HepG2 (cell line): ENCODE data around the gene SETD2. TPM values are rescaled to one million over a fixed set of nuclear protein-coding genes. Genes with fewer than 3 reads are reported as not detected.

Experiments used
- DRAP1 ChIP-seq: IDR thresholded peaks from 2 replicates; pipeline ENCODE4 v1.6.1; 2016; ENCODE audit warnings: missing genetic modification reagents, missing compliant biosample characterization
- EP300 ChIP-seq, 3 experiments: sonication (generic) in 1 of 3; formaldehyde crosslinking in 1 of 3; IDR thresholded peaks; 2 replicates each; pipeline versions ENCODE4 v1.5.1 to v1.6.1; 2011 to 2020; ENCODE audit warnings: low read depth in 2 of 3, low read length in 2 of 3, borderline replicate concordance in 1 of 3, improper control_type of control experiment in 1 of 3, mild to moderate bottlenecking in 1 of 3, missing genetic modification reagents in 1 of 3, moderate library complexity in 1 of 3
- FOXK1 ChIP-seq: sonication (generic); formaldehyde crosslinking; IDR thresholded peaks from 2 replicates; pipeline ENCODE4 v1.4.0; 2020; ENCODE audit warnings: low read depth, missing genetic modification reagents, borderline replicate concordance
- HNF1A ChIP-seq, 2 experiments: sonication (generic) in 1 of 2; formaldehyde crosslinking in 1 of 2; IDR thresholded peaks; 2 replicates each; pipeline versions ENCODE4 v1.4.0 to v1.6.1; 2016 to 2020; ENCODE audit warnings: borderline replicate concordance in 1 of 2, low read depth in 1 of 2, mild to moderate bottlenecking in 1 of 2, missing genetic modification reagents in 1 of 2
- HNF1B ChIP-seq: sonication (generic); formaldehyde crosslinking; IDR thresholded peaks from 2 replicates; pipeline ENCODE4 v1.5.1; 2020; ENCODE audit warnings: mild to moderate bottlenecking, moderate library complexity, missing genetic modification reagents
- KAT2B ChIP-seq: fragments of 150-350 bp; IDR thresholded peaks from 2 replicates; pipeline ENCODE4 v1.6.1; 2014; ENCODE audit warnings: low read depth, low read length, borderline replicate concordance
- NR1H2 ChIP-seq: sonication (generic); formaldehyde crosslinking; IDR thresholded peaks from 2 replicates; pipeline ENCODE4 v1.8.1; 2022; ENCODE audit warnings: low read depth, missing genetic modification reagents, borderline replicate concordance
- NR2F6 ChIP-seq, 2 experiments: IDR thresholded peaks; 2 replicates each; pipeline ENCODE4 v1.6.1; 2016; ENCODE audit warnings: antibody characterized with exemption in 1 of 2, mild to moderate bottlenecking in 1 of 2
- PAX8 ChIP-seq: sonication (generic); formaldehyde crosslinking; IDR thresholded peaks from 2 replicates; pipeline ENCODE4 v1.8.0; 2022; ENCODE audit warnings: mild to moderate bottlenecking, missing genetic modification reagents, borderline replicate concordance
- RARA ChIP-seq: IDR thresholded peaks from 2 replicates; pipeline ENCODE4 v1.6.1; 2016; ENCODE audit warnings: missing genetic modification reagents, missing compliant biosample characterization
- RBFOX2 ChIP-seq: fragments of 200-400 bp; formaldehyde crosslinking; IDR thresholded peaks from 2 replicates; pipeline ENCODE4 v1.6.1; 2017; ENCODE audit warnings: low read depth, mild to moderate bottlenecking, low read length
- SRSF9 ChIP-seq: fragments of 200-400 bp; formaldehyde crosslinking; IDR thresholded peaks from 2 replicates; pipeline ENCODE4 v1.6.1; 2018; ENCODE audit warnings: borderline replicate concordance, mild to moderate bottlenecking, low read depth, low read length; ENCODE audit not compliant: insufficient read depth, poor library complexity, severe bottlenecking
- TEAD3 ChIP-seq: optimal IDR thresholded peaks from 2 replicates; pipeline ENCODE3; 2016; ENCODE audit warnings: borderline replicate concordance
- ZFX ChIP-seq: sonication (generic); formaldehyde crosslinking; IDR thresholded peaks from 2 replicates; pipeline ENCODE4 v1.4.0; 2020; ENCODE audit warnings: mild to moderate bottlenecking, low read depth, missing genetic modification reagents, moderate library complexity
- ZMAT3 ChIP-seq: sonication (generic); formaldehyde crosslinking; conservative IDR thresholded peaks from 2 replicates; pipeline ENCODE4 v1.7.0; 2021; ENCODE audit warnings: missing genetic modification reagents
- ZNF251 ChIP-seq: sonication (generic); formaldehyde crosslinking; IDR thresholded peaks from 2 replicates; pipeline ENCODE4 v1.9.0; 2021; ENCODE audit warnings: mild to moderate bottlenecking, missing genetic modification reagents
- ZNF317 ChIP-seq: sonication (generic); formaldehyde crosslinking; IDR thresholded peaks from 2 replicates; pipeline ENCODE4 v1.5.0; 2020; ENCODE audit warnings: mild to moderate bottlenecking, missing genetic modification reagents
- ZNF382 ChIP-seq: sonication (generic); formaldehyde crosslinking; IDR thresholded peaks from 2 replicates; pipeline ENCODE4 v1.5.0; 2020; ENCODE audit warnings: missing genetic modification reagents, mild to moderate bottlenecking, borderline replicate concordance
- ZNF431 ChIP-seq: sonication (generic); formaldehyde crosslinking; IDR thresholded peaks from 2 replicates; pipeline ENCODE4 v1.9.0; 2022; ENCODE audit warnings: missing genetic modification reagents, low read depth, mild to moderate bottlenecking, borderline replicate concordance
- ZNF563 ChIP-seq: sonication (generic); formaldehyde crosslinking; IDR thresholded peaks from 2 replicates; pipeline ENCODE4 v1.8.0; 2022; ENCODE audit warnings: mild to moderate bottlenecking, moderate library complexity, missing genetic modification reagents
- polyA plus RNA-seq, 8 experiments: library from polyadenylated mRNA; depleted of rRNA in 3 of 8; stranded (reverse) in 7 of 8; unstranded in 1 of 8; fragments of >200 nt; fragmentation: Illumina TruSeq in 4 of 8; extraction: Trizol in 4 of 8; gene quantifications; 2 replicates each; pipeline versions ENCODE4 v1.2.1 to v1.2.3, GENCODE V29; 2011 to 2016; ENCODE audit warnings: low read depth in 4 of 8, missing spikeins in 1 of 8, mixed read lengths in 1 of 8; ENCODE audit not compliant: insufficient read depth in 1 of 8
- total RNA-seq, 5 experiments: library from RNA; depleted of rRNA; stranded (reverse); fragments of >200 nt; fragmentation: Illumina TruSeq; extraction: Trizol; gene quantifications; 2 replicates each; pipeline ENCODE4 v1.2.3, GENCODE V29; 2016; ENCODE audit warnings: low read depth in 1 of 5

SETD2 gene
- total and polyA plus RNA-seq, 2 of the 13 experiments (the other 11 are each of a cell fraction or from before 2014, with no cell fraction given), result 14.2 to 24.2 TPM

- TF ChIP-seq HNF1A (IDR thresholded peaks at IDR 0.05; ENCODE audit: low read depth) (peak; percentile 1; the same call in 1 of the 2 replicates), HNF1A (CRISPR knock-in tag; IDR thresholded peaks at IDR 0.05; ENCODE audit: borderline replicate concordance) (peak; percentile 65), HNF1B (CRISPR knock-in tag) (0 out of 2 replicates have a peak, but pooled peaks have one; percentile 36), NR1H2 (peak; percentile 41; the same call in 1 of the 2 replicates), SRSF9 (no peak), TEAD3 (no peak), FOXK1 (peak; percentile 49; the same call in 1 of the 2 replicates), KAT2B (no peak), RBFOX2 (peak; percentile 21), NR2F6 (IDR thresholded peaks at IDR 0.05) (no peak; the same call in 1 of the 2 replicates), NR2F6 (CRISPR knock-in tag; IDR thresholded peaks at IDR 0.05) (peak; percentile 58), ZNF563 (CRISPR knock-in tag) (peak; percentile 57), EP300 (IDR thresholded peaks at IDR 0.05; ENCODE audit: low read depth in 2 of 2, low read length in 2 of 2) (no peak; a peak in 1 of 4 replicates), EP300 (CRISPR knock-in tag; IDR thresholded peaks at IDR 0.05; ENCODE audit: borderline replicate concordance) (no peak), ZFX (CRISPR knock-in tag) (peak; percentile 80), RARA (CRISPR knock-in tag) (peak; percentile 43; the same call in 1 of the 2 replicates), ZNF431 (CRISPR knock-in tag) (0 out of 2 replicates have a peak, but pooled peaks have one; percentile 49), PAX8 (0 out of 2 replicates have a peak, but pooled peaks have one; percentile 49), ZNF382 (no peak), DRAP1 (CRISPR knock-in tag) (peak; percentile 55), ZMAT3 (no peak; the same call in 1 of the 2 replicates), ZNF251 (CRISPR knock-in tag) (no peak), ZNF317 (peak; percentile 25; the same call in 1 of the 2 replicates)
Observed at GRCh38 chr3:47164007-47164881, at the start of gene SETD2 (continued).
